GM19328 (cell line): ENCODE measurements around the gene NLGN2.

Experiments
- ATAC-seq: cut with Tn5 transposase; IDR thresholded peaks from one replicate; pipeline ENCODE4 v1.9.1; 2021; ENCODE audit warnings: mild to moderate bottlenecking, moderate library complexity; ENCODE audit not compliant: unreplicated experiment

Gene NLGN2

DNA sequence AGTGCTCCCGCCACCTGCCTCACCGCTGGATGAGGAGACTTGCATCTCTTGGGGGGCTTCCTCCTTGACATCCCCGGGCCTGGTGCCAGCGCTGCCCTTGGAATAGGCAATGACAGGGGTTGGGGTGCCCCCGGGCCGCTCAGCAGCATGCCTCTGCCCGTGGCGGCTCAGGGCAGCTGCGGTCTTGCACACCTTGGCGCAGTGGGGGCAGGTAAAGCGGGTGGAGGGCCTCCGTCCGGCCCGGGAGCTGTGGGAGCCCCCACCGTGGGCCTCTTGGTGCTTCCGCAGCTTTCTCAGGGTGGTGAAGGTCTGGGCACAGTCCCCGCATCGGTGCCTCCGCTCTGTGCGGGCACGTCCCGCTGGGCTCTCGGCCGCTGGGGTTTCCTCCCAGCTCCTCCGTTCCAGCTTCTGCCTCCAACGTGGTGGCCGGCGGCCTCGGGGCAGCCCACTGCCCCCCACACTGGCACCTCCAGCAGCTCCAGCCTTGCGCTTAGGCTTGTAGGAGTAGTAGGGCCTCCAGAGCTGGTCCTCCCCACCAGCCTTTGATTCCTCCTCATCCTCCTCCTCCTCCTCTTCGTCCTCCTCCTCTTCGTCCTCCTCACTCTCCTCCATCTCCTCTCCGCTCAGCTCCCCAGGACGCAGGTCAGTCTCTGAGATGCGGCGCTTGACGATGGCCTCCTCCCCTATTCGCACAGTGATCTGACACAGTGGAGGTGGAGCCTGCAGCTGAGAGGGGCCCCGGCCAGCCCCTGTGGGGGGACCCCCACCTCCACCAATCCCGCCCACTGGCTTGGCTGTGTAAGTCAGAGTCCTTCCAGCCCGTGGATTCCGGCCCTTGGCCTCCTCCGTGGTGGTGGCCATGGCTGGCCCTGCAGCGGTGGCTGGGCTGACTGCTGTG lies 55.1 kb downstream of the NLGN2 start:
- ATAC-seq: no peak

DNA sequence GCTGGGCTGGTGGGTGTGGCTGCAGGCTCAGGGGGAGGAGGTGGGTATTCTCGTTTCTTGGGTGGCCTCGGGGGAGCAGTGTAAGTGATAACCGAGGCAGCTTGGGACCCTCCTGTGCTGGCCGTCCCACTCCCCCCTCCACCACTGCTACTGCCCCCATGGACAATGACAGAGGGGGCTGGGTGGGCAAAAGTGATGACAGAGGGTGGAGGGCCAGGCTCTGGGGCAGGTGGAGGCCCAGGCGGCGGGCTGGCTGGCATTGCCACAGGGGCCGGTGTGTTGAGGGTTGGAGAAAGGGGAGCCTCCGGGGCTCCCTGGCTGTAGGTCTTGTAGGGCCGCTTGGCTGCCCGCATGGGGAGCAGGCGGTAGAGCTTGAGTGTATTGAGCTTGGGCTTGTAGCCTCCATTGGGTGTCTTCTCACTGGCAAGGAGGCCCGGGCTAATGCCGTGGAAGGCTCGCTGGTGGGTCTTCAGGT lies 55.8 kb downstream of the NLGN2 start:
- ATAC-seq: no peak

DNA sequence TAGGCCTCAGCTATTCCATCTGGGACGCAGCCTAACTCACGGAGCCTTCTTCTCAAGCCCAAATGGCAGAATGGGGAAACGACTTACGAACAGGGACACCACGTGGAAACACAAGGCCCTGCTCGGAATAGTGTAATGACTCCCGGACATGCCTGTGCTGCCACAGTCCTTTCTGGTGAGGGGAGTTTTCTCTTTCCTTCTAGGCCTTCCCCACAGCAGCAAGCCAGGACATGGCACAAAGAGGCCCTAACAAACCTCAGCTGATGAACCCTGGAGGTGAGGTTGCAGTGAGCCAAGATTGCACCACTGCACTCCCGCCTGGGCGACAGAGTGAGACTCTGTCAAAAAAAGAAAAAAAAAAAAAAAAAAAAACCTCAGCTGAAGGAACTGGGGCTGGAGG lies 56.4 kb downstream of the NLGN2 start:
- ATAC-seq: no peak

DNA sequence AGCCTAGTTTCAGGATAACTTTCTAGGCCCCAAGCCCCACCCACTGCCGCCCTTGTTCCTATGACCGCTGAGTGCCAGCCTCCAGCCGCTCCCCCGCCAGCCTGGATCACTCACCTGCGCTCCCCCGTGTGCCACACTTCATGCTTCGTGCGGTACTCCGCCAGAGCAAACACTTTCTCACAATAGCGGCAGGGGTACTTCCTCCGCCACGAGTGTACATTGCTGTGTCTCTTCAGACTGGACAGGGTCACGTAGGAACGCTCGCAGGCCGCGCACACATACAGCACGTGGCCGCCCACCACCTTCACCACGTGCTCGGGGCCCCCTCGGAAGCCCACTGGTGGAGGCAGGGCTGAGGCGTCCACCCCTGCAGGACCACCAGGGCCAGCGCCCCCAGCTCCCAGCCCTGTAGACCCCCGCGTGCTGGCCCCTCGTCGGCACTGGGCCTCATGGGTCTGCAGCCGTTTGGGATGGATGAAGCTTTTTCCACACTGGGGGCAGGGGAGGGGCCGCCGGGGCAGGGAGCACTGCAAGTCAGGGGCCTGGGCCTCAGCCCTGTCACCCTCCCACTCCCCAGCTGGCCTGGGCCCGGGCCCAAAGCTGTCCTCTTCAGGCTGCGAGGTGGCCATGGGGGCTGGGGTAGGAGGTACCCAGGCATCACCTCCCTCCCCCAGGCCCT lies 58.1 kb downstream of the NLGN2 start:
- no peak for ATAC-seq

DNA sequence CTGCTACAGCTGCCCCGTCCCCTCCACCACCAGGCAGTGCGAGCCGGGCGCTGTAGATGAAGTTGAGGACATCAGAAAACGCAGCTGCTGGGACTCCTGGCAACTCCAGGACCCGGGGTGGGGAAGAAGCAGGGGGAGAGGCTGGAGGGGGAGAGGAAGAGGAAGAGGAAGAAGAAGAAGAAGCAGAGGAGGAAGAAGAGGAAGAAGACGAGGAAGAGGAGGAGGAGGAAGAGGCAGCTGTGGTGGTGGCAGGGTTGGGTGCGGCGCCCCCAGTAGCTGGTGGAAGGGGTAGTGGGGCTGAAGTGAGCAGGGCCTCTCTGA lies 58.6 kb downstream of the NLGN2 start:
- ATAC-seq: no peak

DNA sequence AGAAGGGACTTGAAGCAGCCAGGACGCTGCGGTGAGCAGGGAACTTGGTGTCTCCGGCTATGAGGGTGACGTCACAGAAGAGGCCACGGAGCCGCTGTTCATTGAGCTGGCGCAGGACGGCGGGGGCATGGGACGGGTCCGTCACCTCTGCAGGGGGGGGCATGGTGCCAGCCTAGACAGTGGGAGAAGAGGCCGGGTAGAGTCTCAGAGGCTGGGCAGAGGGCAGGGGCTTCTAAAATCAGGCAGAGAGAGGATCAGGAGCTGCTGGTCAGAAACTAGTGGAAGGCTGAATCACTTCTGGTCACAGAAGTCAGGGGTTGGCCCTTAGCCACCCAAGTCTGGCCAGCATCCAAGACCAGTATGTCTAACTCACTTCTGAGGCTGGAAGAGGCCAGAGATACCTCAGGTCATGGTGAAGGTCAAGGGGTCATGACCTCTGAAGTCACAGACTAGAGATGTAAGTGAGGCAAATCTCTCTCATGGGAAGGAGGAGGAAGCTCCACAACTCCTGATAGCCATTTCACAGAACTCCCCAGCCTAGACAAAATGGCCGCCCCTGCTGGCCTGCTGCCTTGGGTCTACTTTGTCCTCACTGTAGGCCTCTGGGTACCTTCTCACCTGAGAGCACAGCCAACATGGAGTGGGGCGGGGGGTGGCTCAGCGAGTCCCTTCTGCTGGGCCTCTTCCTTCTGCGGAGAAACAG lies 59.1 kb downstream of the NLGN2 start:
- ATAC-seq: no peak

DNA sequence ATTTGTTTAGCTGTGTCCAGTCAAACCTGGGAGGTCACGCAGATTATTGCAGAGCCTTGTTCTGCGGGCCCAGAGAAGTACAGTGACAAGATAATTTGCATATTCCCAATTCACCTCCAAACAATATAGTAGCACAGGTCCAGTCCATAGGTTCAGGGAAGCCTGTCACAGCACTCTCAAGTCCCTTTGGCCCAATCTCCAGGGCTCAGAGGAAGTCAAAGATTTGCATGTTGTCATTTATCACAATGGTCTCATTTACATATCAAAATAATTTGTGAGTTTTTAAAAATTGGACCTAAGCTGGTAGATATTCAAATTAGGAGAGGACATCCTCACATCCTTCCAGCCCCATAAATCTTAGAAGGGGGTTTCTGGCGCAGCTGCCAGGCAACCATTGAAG lies 59.9 kb downstream of the NLGN2 start:
- ATAC-seq: no peak

DNA sequence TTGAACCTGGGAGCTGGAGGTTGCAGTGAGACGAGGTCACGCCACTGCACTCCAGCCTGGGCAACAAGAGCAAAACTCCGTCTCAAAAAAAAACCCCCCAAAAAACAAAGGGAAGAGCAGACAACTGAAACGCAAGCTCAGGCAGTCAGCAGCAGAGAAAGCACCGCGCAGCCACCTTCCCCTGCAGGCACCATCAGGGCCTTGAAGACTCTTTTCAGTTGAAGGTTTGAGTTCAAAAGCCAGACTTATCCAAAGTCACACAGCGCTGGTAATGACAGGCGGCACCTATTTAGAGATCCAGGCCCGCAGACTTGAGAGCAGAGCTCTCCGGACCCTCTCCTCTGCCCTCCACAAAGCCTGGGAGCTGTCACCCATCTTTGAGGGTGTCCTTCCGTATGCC lies 60.6 kb downstream of the NLGN2 start:
- ATAC-seq: no peak

DNA sequence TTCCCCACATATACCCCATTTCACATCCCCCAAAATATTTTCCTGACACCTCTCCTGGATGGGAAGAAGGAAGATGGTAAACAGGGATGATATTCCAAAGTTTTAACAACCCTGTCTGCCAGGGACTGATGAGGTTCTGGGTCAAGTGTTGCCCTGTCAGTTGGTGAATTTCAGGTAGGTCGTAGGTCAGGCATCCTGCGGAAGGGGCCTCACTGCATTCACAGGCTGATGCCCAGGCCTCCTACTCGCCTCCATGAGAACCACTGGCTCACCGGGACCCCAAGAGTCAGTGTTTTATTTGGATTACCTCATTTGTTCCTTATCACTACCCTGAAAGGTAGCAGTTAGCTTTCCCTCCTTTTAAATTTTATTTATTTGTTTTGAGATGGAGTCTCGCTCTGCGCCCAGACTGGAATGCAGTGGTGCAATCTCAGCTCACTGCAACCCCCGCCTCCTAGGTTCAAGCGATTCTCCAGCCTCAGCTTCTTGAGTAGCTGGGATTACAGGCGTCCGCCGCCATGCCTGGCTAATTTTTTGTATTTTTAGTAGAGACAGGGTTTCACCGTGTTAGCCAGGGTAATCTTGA lies 61.3 kb downstream of the NLGN2 start:
- no peak for ATAC-seq
